ENCODE results near the gene TOMM40. TPM values are rescaled to one million over a fixed set of nuclear protein-coding genes. Genes with fewer than 3 reads are reported as not detected.

The TOMM40 gene
- total and polyA plus RNA-seq, 9 of the 15 experiments (the other 6 are each of a cell fraction or from before 2014, with no cell fraction given) = 0.89 to 290 (median 160) TPM

DNA sequence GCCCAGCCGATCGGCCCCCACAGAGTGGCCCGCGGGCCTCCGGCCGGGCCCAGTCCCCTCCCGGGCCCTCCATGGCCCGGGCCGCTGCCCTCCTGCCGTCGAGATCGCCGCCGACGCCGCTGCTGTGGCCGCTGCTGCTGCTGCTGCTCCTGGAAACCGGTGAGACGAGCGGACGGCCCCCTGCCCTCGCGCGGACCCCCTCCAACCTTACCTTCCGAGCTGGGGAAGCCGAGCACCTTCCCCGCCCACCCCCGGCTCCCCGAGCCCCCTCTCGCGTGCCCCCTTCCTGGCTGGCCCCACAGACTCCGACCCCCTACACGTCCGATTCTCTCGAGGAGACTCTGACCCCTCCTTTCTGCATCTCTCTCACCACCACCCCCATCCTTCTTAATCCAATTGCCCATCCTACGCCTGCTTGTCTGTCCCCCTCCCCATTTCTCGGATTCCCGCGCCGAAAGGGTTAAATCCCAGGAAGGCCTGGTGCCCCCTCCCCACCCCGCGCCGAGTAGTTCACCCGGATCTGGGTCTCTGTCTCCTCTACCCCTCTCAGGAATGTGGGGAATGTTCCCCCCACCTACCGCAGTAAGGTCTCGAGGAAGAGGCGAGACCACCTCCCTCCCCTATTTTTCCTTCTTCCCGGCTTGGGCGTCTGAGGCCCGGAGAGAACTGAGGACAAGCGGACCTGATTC lies 44.5 kb upstream of the TOMM40 start (continued):
- TF ChIP-seq ATF1 (CRISPR knock-in tag; IDR thresholded peaks at IDR 0.05) (no peak), ATF1 (tag; IDR thresholded peaks at IDR 0.05) (peak; percentile 59), SMARCA4 (IDR thresholded peaks at IDR 0.05) (0 out of 2 replicates have a peak, but pooled peaks have one; percentile 24), TAF1 (IDR thresholded peaks at IDR 0.05; ENCODE audit: control insufficient read depth, extremely low read depth, insufficient read depth, low read length, severe bottlenecking) (peak; percentile 8), MTA2 (IDR thresholded peaks at IDR 0.05; ENCODE audit: low read depth) (peak; percentile 38; the same call in 1 of the 2 replicates), PRPF4 (IDR thresholded peaks at IDR 0.05; ENCODE audit: insufficient read depth, low read depth, low read length, poor library complexity, severe bottlenecking) (no peak), ERF (CRISPR knock-in tag; IDR thresholded peaks at IDR 0.05) (peak; percentile 34; the same call in 1 of the 2 replicates), GATAD2A (IDR thresholded peaks at IDR 0.05) (peak; percentile 91)
- TF ChIP-seq, protein P1, sequence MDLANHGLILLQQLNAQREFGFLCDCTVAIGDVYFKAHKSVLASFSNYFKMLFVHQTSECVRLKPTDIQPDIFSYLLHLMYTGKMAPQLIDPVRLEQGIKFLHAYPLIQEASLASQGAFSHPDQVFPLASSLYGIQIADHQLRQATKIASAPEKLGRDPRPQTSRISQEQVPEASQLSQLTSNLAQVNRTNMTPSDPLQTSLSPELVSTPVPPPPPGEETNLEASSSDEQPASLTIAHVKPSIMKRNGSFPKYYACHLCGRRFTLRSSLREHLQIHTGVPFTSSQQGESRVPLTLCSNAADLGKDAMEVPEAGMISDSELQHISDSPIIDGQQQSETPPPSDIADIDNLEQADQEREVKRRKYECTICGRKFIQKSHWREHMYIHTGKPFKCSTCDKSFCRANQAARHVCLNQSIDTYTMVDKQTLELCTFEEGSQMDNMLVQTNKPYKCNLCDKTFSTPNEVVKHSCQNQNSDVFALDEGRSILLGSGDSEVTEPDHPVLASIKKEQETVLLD (IDR thresholded peaks at IDR 0.05) = 0 out of 2 replicates have a peak, but pooled peaks have one; percentile 46

Data from K562 (cell line).